ENCODE data around the gene TSSK3.
"Not testable (repeated sequence)": the region's sequence is repeated elsewhere in the genome, so short reads cannot be mapped to it uniquely, and the experiment has no call there.

The TSSK3 gene

GRCh38 chr1:32352831-32353383 is 9.4 kb upstream of the TSSK3 start:
- WGBS (ENCODE audit: extremely low coverage, insufficient coverage, insufficient read length): no CpG with 5 or more reads among the region's 2 CpGs
- Histone ChIP-seq H2BK12ac (ENCODE audit: low read length) (no peak overlapping the region), H3K79me2 (ENCODE audit: control insufficient read depth, insufficient read depth, low read length, poor library complexity) (peaks cover 5% of the 10 kb centered on the region), H3K18ac (ENCODE audit: low read length) (no peak overlapping the region), H2BK5ac (ENCODE audit: low read depth, low read length, poor library complexity) (no peak overlapping the region), H3K9me3 (ENCODE audit: insufficient read depth, low read depth, low read length) (peaks cover 2% of the 10 kb centered on the region), H4K12ac (ENCODE audit: low read depth, low read length) (no peak overlapping the region), H3K9ac (ENCODE audit: low read length) (no peak overlapping the region), H2BK120ac (ENCODE audit: insufficient read depth, low read length, poor library complexity) (no peak overlapping the region), H3K14ac (ENCODE audit: low read length) (no peak overlapping the region), H3K4me3 (ENCODE audit: low read depth, low read length) (no peak overlapping the region), H2AK5ac (ENCODE audit: low read length) (no peak overlapping the region), H3K27me3 (ENCODE audit: insufficient read depth, low read length) (no peaks in the 10 kb centered on the region), H3K36me3 (ENCODE audit: control insufficient read depth in 1 of 2, insufficient read depth in 2 of 2, low read length in 2 of 2) (no peaks in the 10 kb centered on the region), H3K23ac (ENCODE audit: low read length) (no peak overlapping the region), H4K91ac (ENCODE audit: low read depth, low read length) (no peak overlapping the region), H3K4ac (ENCODE audit: low read depth, low read length) (no peak overlapping the region), H3K27ac (ENCODE audit: low read depth, low read length) (no peak overlapping the region), H4K8ac (ENCODE audit: low read depth, low read length) (no peak overlapping the region), H3K4me2 (ENCODE audit: low read length) (no peak overlapping the region), H3K79me1 (ENCODE audit: low read length) (peaks cover 9% of the 10 kb centered on the region), H3K4me1 (ENCODE audit: control insufficient read depth in 1 of 2, insufficient read depth in 2 of 2, low read length in 2 of 2) (peaks cover 8 to 16% of the 10 kb centered on the region in 2 experiments), H2AFZ (ENCODE audit: insufficient read depth, low read length, poor library complexity) (no peak overlapping the region)
- no peak for DNase-seq

GRCh38 chr1:32353431-32353830 is 8.9 kb upstream of the TSSK3 start:
- no peak overlapping the region for H2BK120ac ChIP-seq (ENCODE audit: insufficient read depth, low read length, poor library complexity)
- DNase-seq: no peak
- H3K79me2 ChIP-seq (ENCODE audit: control insufficient read depth, insufficient read depth, low read length, poor library complexity): peaks cover 5% of the 10 kb centered on the region
- no peak overlapping the region for H3K27ac ChIP-seq (ENCODE audit: low read depth, low read length)
- no peak overlapping the region for H4K8ac ChIP-seq (ENCODE audit: low read depth, low read length)
- no peak overlapping the region for H3K14ac ChIP-seq (ENCODE audit: low read length)
- no peak overlapping the region for H2BK12ac ChIP-seq (ENCODE audit: low read length)
- no peak overlapping the region for H3K4ac ChIP-seq (ENCODE audit: low read depth, low read length)
- no peak overlapping the region for H3K4me3 ChIP-seq (ENCODE audit: low read depth, low read length)
- H3K18ac ChIP-seq (ENCODE audit: low read length): no peak overlapping the region
- H3K23ac ChIP-seq (ENCODE audit: low read length): no peak overlapping the region
- H2BK5ac ChIP-seq (ENCODE audit: low read depth, low read length, poor library complexity): no peak overlapping the region
- H3K9me3 ChIP-seq (ENCODE audit: insufficient read depth, low read depth, low read length): peaks cover 2% of the 10 kb centered on the region
- no peak overlapping the region for H4K91ac ChIP-seq (ENCODE audit: low read depth, low read length)
- no peaks in the 10 kb centered on the region for H3K27me3 ChIP-seq (ENCODE audit: insufficient read depth, low read length)
- H3K79me1 ChIP-seq (ENCODE audit: low read length): peaks cover 9% of the 10 kb centered on the region
- H2AK5ac ChIP-seq (ENCODE audit: low read length): no peak overlapping the region
- no peak overlapping the region for H3K4me2 ChIP-seq (ENCODE audit: low read length)
- H3K9ac ChIP-seq (ENCODE audit: low read length): no peak overlapping the region
- peaks cover 8 to 16% of the 10 kb centered on the region in 2 experiments for H3K4me1 ChIP-seq (ENCODE audit: control insufficient read depth in 1 of 2, insufficient read depth in 2 of 2, low read length in 2 of 2)
- no peaks in the 10 kb centered on the region for H3K36me3 ChIP-seq (ENCODE audit: control insufficient read depth in 1 of 2, insufficient read depth in 2 of 2, low read length in 2 of 2)
- H4K12ac ChIP-seq (ENCODE audit: low read depth, low read length): no peak overlapping the region
- no CpG with 5 or more reads among the region's 2 CpGs for WGBS (ENCODE audit: extremely low coverage, insufficient coverage, insufficient read length)
- no peak overlapping the region for H2AFZ ChIP-seq (ENCODE audit: insufficient read depth, low read length, poor library complexity)

GRCh38 chr1:32353886-32354570 is 8.3 kb upstream of the TSSK3 start:
- Histone ChIP-seq H2BK12ac (ENCODE audit: low read length) (no peak overlapping the region), H3K4me1 (ENCODE audit: control insufficient read depth in 1 of 2, insufficient read depth in 2 of 2, low read length in 2 of 2) (peaks cover 7 to 16% of the 10 kb centered on the region in 2 experiments), H2BK120ac (ENCODE audit: insufficient read depth, low read length, poor library complexity) (no peak overlapping the region), H3K79me1 (ENCODE audit: low read length) (peaks cover 9% of the 10 kb centered on the region), H2AK5ac (ENCODE audit: low read length) (no peak overlapping the region), H3K79me2 (ENCODE audit: control insufficient read depth, insufficient read depth, low read length, poor library complexity) (peaks cover 5% of the 10 kb centered on the region), H3K27me3 (ENCODE audit: insufficient read depth, low read length) (no peaks in the 10 kb centered on the region), H3K23ac (ENCODE audit: low read length) (no peak overlapping the region), H3K9me3 (ENCODE audit: insufficient read depth, low read depth, low read length) (peaks cover 2% of the 10 kb centered on the region), H3K36me3 (ENCODE audit: control insufficient read depth in 1 of 2, insufficient read depth in 2 of 2, low read length in 2 of 2) (no peaks in the 10 kb centered on the region), H4K12ac (ENCODE audit: low read depth, low read length) (no peak overlapping the region), H3K4me3 (ENCODE audit: low read depth, low read length) (no peak overlapping the region), H4K91ac (ENCODE audit: low read depth, low read length) (no peak overlapping the region), H3K4ac (ENCODE audit: low read depth, low read length) (no peak overlapping the region), H3K27ac (ENCODE audit: low read depth, low read length) (no peak overlapping the region), H3K4me2 (ENCODE audit: low read length) (no peak overlapping the region), H3K14ac (ENCODE audit: low read length) (no peak overlapping the region), H2BK5ac (ENCODE audit: low read depth, low read length, poor library complexity) (no peak overlapping the region), H3K9ac (ENCODE audit: low read length) (no peak overlapping the region), H4K8ac (ENCODE audit: low read depth, low read length) (no peak overlapping the region), H3K18ac (ENCODE audit: low read length) (no peak overlapping the region), H2AFZ (ENCODE audit: insufficient read depth, low read length, poor library complexity) (no peak overlapping the region)
- DNase-seq: no peak
- no CpG with 5 or more reads among the region's 2 CpGs for WGBS (ENCODE audit: extremely low coverage, insufficient coverage, insufficient read length)

- not testable (repeated sequence) for H3K14ac ChIP-seq (ENCODE audit: low read length); H3K18ac ChIP-seq (ENCODE audit: low read length); H3K36me3 ChIP-seq (ENCODE audit: control insufficient read depth in 1 of 2, insufficient read depth in 2 of 2, low read length in 2 of 2); H2BK120ac ChIP-seq (ENCODE audit: insufficient read depth, low read length, poor library complexity); H2BK5ac ChIP-seq (ENCODE audit: low read depth, low read length, poor library complexity); H3K27ac ChIP-seq (ENCODE audit: low read depth, low read length); H3K9me3 ChIP-seq (ENCODE audit: insufficient read depth, low read depth, low read length); H3K4me3 ChIP-seq (ENCODE audit: low read depth, low read length); H4K91ac ChIP-seq (ENCODE audit: low read depth, low read length); H2AFZ ChIP-seq (ENCODE audit: insufficient read depth, low read length, poor library complexity); H3K27me3 ChIP-seq (ENCODE audit: insufficient read depth, low read length); DNase-seq; H3K4ac ChIP-seq (ENCODE audit: low read depth, low read length); H3K9ac ChIP-seq (ENCODE audit: low read length); H3K23ac ChIP-seq (ENCODE audit: low read length); H3K4me2 ChIP-seq (ENCODE audit: low read length); H4K12ac ChIP-seq (ENCODE audit: low read depth, low read length); H4K8ac ChIP-seq (ENCODE audit: low read depth, low read length); H2AK5ac ChIP-seq (ENCODE audit: low read length); H3K4me1 ChIP-seq (ENCODE audit: control insufficient read depth in 1 of 2, insufficient read depth in 2 of 2, low read length in 2 of 2); H3K79me2 ChIP-seq (ENCODE audit: control insufficient read depth, insufficient read depth, low read length, poor library complexity); H2BK12ac ChIP-seq (ENCODE audit: low read length); H3K79me1 ChIP-seq (ENCODE audit: low read length)
- no CpG with 5 or more reads among the region's 6 CpGs for WGBS (ENCODE audit: extremely low coverage, insufficient coverage, insufficient read length)
Measured at GRCh38 chr1:32355778-32356177, 6.6 kb upstream of the TSSK3 start.

Measured in trophoblast cell (in vitro differentiated cells and primary cell).